Adrenal gland (tissue), 12 donors: ENCODE measurements around the gene SPDYC. TPM values are rescaled to one million over a fixed set of nuclear protein-coding genes. Genes with fewer than 3 reads are reported as not detected.
A peak's percentile ranks its signal among the peaks of the same experiment; 100 is the strongest.
"Not testable (repeated sequence)": the region's sequence is repeated elsewhere in the genome, so short reads cannot be mapped to it uniquely, and the experiment has no call there.

Source experiments
- DNase-seq, 7 donors: peaks; one replicate each; pipeline ENCODE4 v3.0.0-alpha.2; 2019 to 2020
- H3K27ac ChIP-seq, 5 donors: fragments of 200-600 bp; sonication (generic) in 4 of 5; 1 replicate in 3 of 5; 2 replicates in 2 of 5; pipeline versions ENCODE4 v1.5.1 to v1.8.0; 2016 to 2020; ENCODE audit warnings: mild to moderate bottlenecking in 1 of 5
- H3K27me3 ChIP-seq: fragments of 200-600 bp; 2 replicates; pipeline ENCODE4 v1.8.0; 2021
- H3K36me3 ChIP-seq, 2 donors: fragments of 200-600 bp; replicated peaks in 1 of 2; 1 replicate in 1 of 2; 2 replicates in 1 of 2; pipeline versions ENCODE4 v1.5.1 to v1.8.0; 2018 to 2022
- H3K4me1 ChIP-seq, 2 donors: fragments of 200-600 bp; replicated peaks in 1 of 2; 1 replicate in 1 of 2; 2 replicates in 1 of 2; pipeline versions ENCODE4 v1.5.1 to v1.8.0; 2018 to 2021
- H3K4me3 ChIP-seq, 4 donors: fragments of 200-600 bp; sonication (generic) in 3 of 4; one replicate each; pipeline ENCODE4 v1.5.1; 2016 to 2018
- H3K9me3 ChIP-seq, 3 donors: fragments of 200-600 bp; sonication (generic) in 1 of 3; replicated peaks in 1 of 3; 1 replicate in 2 of 3; 2 replicates in 1 of 3; pipeline versions ENCODE4 v1.5.1 to v1.8.0; 2016 to 2021
- CTCF ChIP-seq, 6 experiments: fragments of 450-650 bp in 4 of 6; fragments of 200-600 bp in 2 of 6; sonication (generic) in 1 of 6; IDR thresholded peaks; 1 replicate in 5 of 6; 2 replicates in 1 of 6; pipeline versions ENCODE4 v1.5.1 to v1.8.0; 2016 to 2021; ENCODE audit warnings: antibody characterized with exemption in 6 of 6, mild to moderate bottlenecking in 2 of 6, moderate library complexity in 1 of 6
- POLR2A ChIP-seq, 2 donors: fragments of 450-650 bp; IDR thresholded peaks; one replicate each; pipeline ENCODE4 v1.6.1; 2017; ENCODE audit warnings: antibody characterized with exemption in 2 of 2, mild to moderate bottlenecking in 2 of 2, moderate library complexity in 1 of 2
- WGBS, 4 donors: extraction: QIAGEN DNeasy Blood & Tissue Kit in 2 of 4; methylation state at CpG; one replicate each; pipeline versions ENCODE4 v1.1.5 to v1.1.7; 2013 to 2017; 5-methylcytosine and 5-hydroxymethylcytosine counted together
- intact Hi-C, 2 donors: fragments of 100-400 bp; cut with DNase I; formaldehyde crosslinking; loops; one replicate each; pipeline versions ENCODE4 v1.14.1 to v1.15.0; 2022 to 2023
- polyA plus RNA-seq, 3 donors: library from polyadenylated mRNA; stranded (reverse); fragments of 200-250 nt in 2 of 3; fragments of 350-450 nt in 1 of 3; fragmentation: Illumina TruSeq in 1 of 3; extraction: RNeasy Lipid Tissue Mini Kit (QIAGEN cat#74804) in 1 of 3; gene quantifications; one replicate each; pipeline ENCODE4 v1.2.3, GENCODE V29; 2013 to 2014
- total RNA-seq, 9 donors: library from RNA; depleted of rRNA in 4 of 9; stranded (reverse); fragments of >200 nt in 4 of 9; fragments of 120-200 nt in 1 of 9; fragmentation: NEBNext Ultra II Directional in 1 of 9; extraction: Animal tissue kit (Norgen Biotek cat#: 25700) in 1 of 9; gene quantifications; one replicate each; pipeline versions ENCODE4 v1.1.0 to v1.2.4, GENCODE V29; 2013 to 2023
- donor health status: healthy with polysubstance abuse.
- donor health status: Bipolar disorder and iron deficiency.
- donor health status: DM: yes; HTN: yes; CAD: no.
- donor health status: DM: no; HTN: no; CAD: no.
- donor health status: DM: no; HTN: no; CAD: no.
- donor health status: DM: yes; HTN: yes; CAD: no.

Gene SPDYC
- total and polyA plus RNA-seq, 12 donors = 0.10 TPM; not detected in 11

DNA sequence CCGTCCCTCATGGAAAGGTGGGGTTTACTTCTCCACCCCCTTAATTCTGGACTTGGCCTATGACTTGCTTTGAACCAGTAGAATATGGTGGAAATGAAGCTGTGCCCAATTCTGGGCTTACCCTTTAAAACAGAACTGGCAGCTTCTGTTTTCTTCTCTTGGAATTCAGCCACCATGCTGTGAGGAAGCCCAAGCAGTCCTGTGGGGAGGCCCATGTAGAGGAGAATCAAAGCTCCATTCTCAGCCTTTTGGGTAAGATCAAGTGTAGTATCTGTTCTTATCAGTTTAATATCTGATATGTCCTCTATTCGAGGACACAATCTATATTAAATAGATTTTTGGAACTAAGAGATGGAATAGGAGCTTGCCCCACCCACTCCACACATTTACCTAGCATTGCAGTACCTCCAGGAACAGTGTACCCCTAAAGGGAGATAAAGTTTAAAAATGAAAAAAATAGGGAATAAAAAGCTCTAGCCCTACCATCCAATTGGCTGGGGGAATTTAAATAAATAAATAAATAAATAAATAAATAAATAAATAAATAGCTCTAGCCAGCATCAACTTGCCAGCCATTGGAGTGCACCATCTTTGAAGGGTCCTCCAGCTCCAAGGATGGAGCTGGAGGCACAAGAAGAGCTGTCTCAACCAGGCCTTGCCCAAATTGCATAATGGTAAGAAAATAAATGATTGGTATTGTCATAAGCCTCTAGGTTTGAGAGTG lies 22.5 kb upstream of the SPDYC start:
- Histone ChIP-seq H3K9me3 (no peaks in the 10 kb centered on the region), H3K36me3 (no peaks in the 10 kb centered on the region), H3K4me3 (no peak overlapping the region), H3K27me3 (no peaks in the 10 kb centered on the region), H3K27ac (no peak overlapping the region), H3K4me1 (peaks cover 0 to 17% of the 10 kb centered on the region in 2 donors)
- no peak for TF ChIP-seq CTCF (IDR thresholded peaks at IDR 0.05)
- TF ChIP-seq POLR2A (IDR thresholded peaks at IDR 0.05) = no peak
- DNase-seq = no peak
- WGBS, 4 donors = 73 to 81% (median 75%) methylated on average over 2 of the region's 2 CpGs
- intact Hi-C loops = loop anchor here in 1 of 2 donors (10.0 kb wide), 1 partner anchor 623 kb away; no protein-coding TSS in a partner anchor

DNA sequence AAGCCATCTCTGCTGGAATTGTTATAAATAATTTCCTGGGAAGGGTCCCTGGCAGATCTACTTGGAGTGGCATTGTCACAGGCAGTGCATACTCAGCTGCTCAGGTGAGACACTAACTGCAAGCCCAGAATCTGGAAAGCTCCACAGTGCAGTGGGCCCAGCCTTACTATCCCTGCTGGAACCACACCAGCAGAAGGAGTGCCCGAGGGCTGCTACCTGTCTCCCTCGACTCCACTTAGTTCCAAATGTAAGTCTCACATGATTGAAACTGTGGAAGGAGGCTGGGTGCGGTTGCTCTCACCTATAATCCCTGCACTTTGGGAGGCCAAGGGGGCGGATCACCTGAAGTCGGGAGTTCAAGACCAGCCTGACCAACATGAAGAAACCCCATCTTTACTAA lies 21.4 kb upstream of the SPDYC start:
- TF ChIP-seq POLR2A (IDR thresholded peaks at IDR 0.05) (no peak), CTCF (IDR thresholded peaks at IDR 0.05) (no peak)
- Histone ChIP-seq H3K9me3 (no peaks in the 10 kb centered on the region), H3K27ac (no peak overlapping the region), H3K4me1 (peaks cover 0 to 17% of the 10 kb centered on the region in 2 donors), H3K36me3 (no peaks in the 10 kb centered on the region), H3K4me3 (no peak overlapping the region), H3K27me3 (no peaks in the 10 kb centered on the region)
- intact Hi-C loops = loop anchor here in 1 of 2 donors (10.0 kb wide), 1 partner anchor 624 kb away; no protein-coding TSS in a partner anchor
- DNase-seq = no peak
- WGBS, 4 donors = 84 to 92% (median 86%) methylated on average over 3 to 5 of the region's 5 CpGs

GRCh38 chr11:65150131-65150508 lies 19.9 kb upstream of the SPDYC start:
- intact Hi-C loops, H3K36me3 ChIP-seq, DNase-seq, H3K9me3 ChIP-seq, H3K27me3 ChIP-seq, H3K4me3 ChIP-seq: not testable (repeated sequence)
- Histone ChIP-seq H3K4me1 (peaks cover 0 to 17% of the 10 kb centered on the region in 2 donors), H3K27ac (peak overlapping the region in 4 of 5 donors; percentile 4 to 82 (median 70))
- WGBS, 4 donors = 65 to 78% (median 71%) methylated on average over 10 of the region's 10 CpGs

- H3K36me3 ChIP-seq = no peaks in the 10 kb centered on the region
- WGBS, 4 donors = 10 to 28% (median 13%) methylated on average over 8 to 12 of the region's 12 CpGs
These were observed 19.3 kb upstream of the SPDYC start for GRCh38 chr11:65150509-65151299.

More at GRCh38 chr11:65150509-65151299, 19.3 kb upstream of the SPDYC start:
- H3K27me3 ChIP-seq = no peaks in the 10 kb centered on the region
- peaks cover 0 to 17% of the 10 kb centered on the region in 2 donors for H3K4me1 ChIP-seq
- peak in 1 of 2 donors; percentile 52 for TF ChIP-seq POLR2A (IDR thresholded peaks at IDR 0.05)
- TF ChIP-seq CTCF (IDR thresholded peaks at IDR 0.05) = peak in 5 of 6 experiments; percentile 8 to 42 (median 14)
- peak; percentile 93 to 99 (median 99) for DNase-seq
- H3K9me3 ChIP-seq = no peaks in the 10 kb centered on the region
- no peak overlapping the region for H3K4me3 ChIP-seq
- intact Hi-C loops = no loop called here
- H3K27ac ChIP-seq = peak overlapping the region in 4 of 5 donors; percentile 4 to 82 (median 70)
